ENCODE measurements around the gene MOB2. TPM values are rescaled to one million over a fixed set of nuclear protein-coding genes. Genes with fewer than 3 reads are reported as not detected.

The MOB2 gene
- total RNA-seq, 1 experiment from 2014 or later, result 21.8 TPM

- Histone ChIP-seq H3K79me2 (ENCODE audit: low read depth) (no peaks in the 10 kb centered on the region), H3K36me3 (ENCODE audit: low read depth) (no peaks in the 10 kb centered on the region), H3K27ac (no peak overlapping the region), H3K27me3 (ENCODE audit: insufficient read depth, low read depth) (no peaks in the 10 kb centered on the region), H3K4me3 (no peak overlapping the region), H3F3A (ENCODE audit: insufficient read depth, low read depth) (no peaks in the 10 kb centered on the region), H4K20me1 (ENCODE audit: insufficient read depth) (no peaks in the 10 kb centered on the region), H3K4me2 (no peak overlapping the region), H3K9me3 (ENCODE audit: insufficient read depth, low read depth) (no peaks in the 10 kb centered on the region), H2AFZ (no peak overlapping the region), H3K9me2 (ENCODE audit: insufficient read depth) (no peaks in the 10 kb centered on the region), H3K4me1 (replicated peaks; ENCODE audit: insufficient read depth) (no peaks in the 10 kb centered on the region)
- intact Hi-C loops (cut with micrococcal nuclease; ENCODE audit: unreplicated experiment), result no loop called here
- no TSS peak for BruUV-seq (replicated peaks)
- DNase-seq, result no peak
- ChIA-PET CTCF (no interaction called here), POLR2A (ENCODE audit: unreplicated experiment) (no interaction called here)
- TF ChIP-seq EZH2 (IDR thresholded peaks at IDR 0.05; ENCODE audit: low read depth) (no peak), CTCF (conservative IDR thresholded peaks at IDR 0.05) (no peak)
Observed at GRCh38 chr11:1462698-1462975, 23.9 kb downstream of the MOB2 start.

- ChIA-PET POLR2A (ENCODE audit: unreplicated experiment) (no interaction called here), CTCF (no interaction called here)
- H3K9me2 ChIP-seq (ENCODE audit: insufficient read depth), result no peaks in the 10 kb centered on the region
Observed at GRCh38 chr11:1461826-1462697, 24.5 kb downstream of the MOB2 start.

GRCh38 chr11:1460986-1461825 lies 25.4 kb downstream of the MOB2 start:
- H3F3A ChIP-seq (ENCODE audit: insufficient read depth, low read depth), result no peaks in the 10 kb centered on the region
- no peaks in the 10 kb centered on the region for H3K79me2 ChIP-seq (ENCODE audit: low read depth)
- BruUV-seq (replicated peaks), result no TSS peak
- intact Hi-C loops (cut with micrococcal nuclease; ENCODE audit: unreplicated experiment), result no loop called here
- H2AFZ ChIP-seq, result no peak overlapping the region
- H3K9me3 ChIP-seq (ENCODE audit: insufficient read depth, low read depth), result no peaks in the 10 kb centered on the region
- no peaks in the 10 kb centered on the region for H3K4me1 ChIP-seq (replicated peaks; ENCODE audit: insufficient read depth)
- no peak overlapping the region for H3K4me3 ChIP-seq
- no peak overlapping the region for H3K4me2 ChIP-seq
- POLR2A ChIA-PET (ENCODE audit: unreplicated experiment), result no interaction called here
- no peak overlapping the region for H3K27ac ChIP-seq
- H3K27me3 ChIP-seq (ENCODE audit: insufficient read depth, low read depth), result no peaks in the 10 kb centered on the region
- TF ChIP-seq EZH2 (IDR thresholded peaks at IDR 0.05; ENCODE audit: low read depth), result no peak
- no peak for TF ChIP-seq CTCF (conservative IDR thresholded peaks at IDR 0.05)
- no peaks in the 10 kb centered on the region for H4K20me1 ChIP-seq (ENCODE audit: insufficient read depth)
- CTCF ChIA-PET, result no interaction called here
- H3K36me3 ChIP-seq (ENCODE audit: low read depth), result no peaks in the 10 kb centered on the region
- DNase-seq, result no peak
- no peaks in the 10 kb centered on the region for H3K9me2 ChIP-seq (ENCODE audit: insufficient read depth)

More at GRCh38 chr11:1461826-1462697, 24.5 kb downstream of the MOB2 start:
- Histone ChIP-seq H3F3A (ENCODE audit: insufficient read depth, low read depth) (no peaks in the 10 kb centered on the region), H3K27me3 (ENCODE audit: insufficient read depth, low read depth) (no peaks in the 10 kb centered on the region), H3K4me2 (no peak overlapping the region), H3K79me2 (ENCODE audit: low read depth) (no peaks in the 10 kb centered on the region), H3K36me3 (ENCODE audit: low read depth) (no peaks in the 10 kb centered on the region), H3K27ac (no peak overlapping the region), H3K9me3 (ENCODE audit: insufficient read depth, low read depth) (no peaks in the 10 kb centered on the region), H3K4me3 (no peak overlapping the region), H3K4me1 (replicated peaks; ENCODE audit: insufficient read depth) (no peaks in the 10 kb centered on the region), H4K20me1 (ENCODE audit: insufficient read depth) (no peaks in the 10 kb centered on the region), H2AFZ (no peak overlapping the region)
- BruUV-seq (replicated peaks), result no TSS peak
- intact Hi-C loops (cut with micrococcal nuclease; ENCODE audit: unreplicated experiment), result no loop called here
- no peak for TF ChIP-seq CTCF (conservative IDR thresholded peaks at IDR 0.05)
- TF ChIP-seq EZH2 (IDR thresholded peaks at IDR 0.05; ENCODE audit: low read depth), result no peak
- DNase-seq, result no peak

All from PC-9 (cell line).